ENCODE measurements around the gene RNF167. TPM values are rescaled to one million over a fixed set of nuclear protein-coding genes. Genes with fewer than 3 reads are reported as not detected.

RNF167 gene
- total and polyA plus RNA-seq, 2 of the 8 experiments (the other 6 are each of a cell fraction or from before 2014, with no cell fraction given), result 140 to 281 TPM

- peaks cover 0 to 16% of the 10 kb centered on the region in 2 experiments; a peak in 2 of 4 replicates for H3K79me2 ChIP-seq (ENCODE audit: control insufficient read depth in 1 of 2, insufficient read depth in 2 of 2, low read length in 2 of 2)
- H4K20me1 ChIP-seq (replicated peaks in 1 of 2; ENCODE audit: control insufficient read depth in 1 of 2, insufficient read depth in 2 of 2, low read length in 2 of 2), result peaks cover 2 to 9% of the 10 kb centered on the region in 2 experiments
- peak overlapping the region; percentile 75 for H3K56ac ChIP-seq (replicated peaks; ENCODE audit: insufficient read length, low read depth, low read length)
- FAIRE-seq (no peak), DNase-seq (ENCODE audit: low read depth in 1 of 2, low spot score in 2 of 2) (peak in 1 of 2 experiments; percentile 72)
- H2AFZ ChIP-seq (ENCODE audit: low read length), result no peak overlapping the region
- peak overlapping the region; percentile 95 for H4K5ac ChIP-seq (ENCODE audit: insufficient read length, low read depth, low read length)
- peak overlapping the region; percentile 48; the same call in 1 of the 2 replicates for H2BK20ac ChIP-seq (ENCODE audit: low read length)
- H2BK12ac ChIP-seq (ENCODE audit: low read depth, low read length), result peak overlapping the region; percentile 99
- ChIA-PET POLR2A (ENCODE audit: partially characterized antibody) (interaction anchor here (0.7 to 32.4 kb wide), 15 partner anchors 10 to 107 kb away, joined by 3 to 987 read pairs (median 4); partner anchors contain the start of genes C17orf107, CAMTA2, ENO3 and INCA1), CTCF (ENCODE audit: partially characterized antibody) (interaction anchor here (1.0 to 7.3 kb wide), 6 partner anchors 9 to 60 kb away, joined by 3 to 41 read pairs (median 20); partner anchors contain the start of gene ENO3)
- H3K9me3 ChIP-seq (ENCODE audit: insufficient read depth in 2 of 2, low read depth in 1 of 2, low read length in 1 of 2), result no peaks in the 10 kb centered on the region
- peaks cover 3% of the 10 kb centered on the region; the same call in 1 of the 2 replicates for H3K79me1 ChIP-seq (ENCODE audit: low read depth, low read length)
- peak overlapping the region; percentile 71 to 90 (median 85) for H3K4me3 ChIP-seq (ENCODE audit: extremely low read depth in 1 of 4, insufficient read depth in 2 of 4, low read depth in 3 of 4, low read length in 4 of 4)
- peaks cover 19% of the 10 kb centered on the region; the same call in 1 of the 2 replicates for H3K23me2 ChIP-seq (ENCODE audit: low read depth, low read length)
- peak overlapping the region; percentile 99; the same call in 1 of the 2 replicates for H2BK15ac ChIP-seq (ENCODE audit: low read length)
- H3K23ac ChIP-seq (ENCODE audit: insufficient read length), result no peak overlapping the region
- peak overlapping the region; percentile 29 for H3K14ac ChIP-seq (ENCODE audit: insufficient read length)
- peak overlapping the region; percentile 93 for H3K18ac ChIP-seq (ENCODE audit: extremely low read depth, low read length)
- peak overlapping the region; percentile 86; the same call in 1 of the 2 replicates for H2AK5ac ChIP-seq (ENCODE audit: low read depth, low read length)
- H3K36me3 ChIP-seq (ENCODE audit: control insufficient read depth in 2 of 4, insufficient read depth in 4 of 4, low read length in 3 of 4), result peaks cover 0 to 11% (median 0%) of the 10 kb centered on the region in 4 experiments; a peak in 1 of 8 replicates
- H3K9ac ChIP-seq (replicated peaks in 1 of 4; ENCODE audit: extremely low read depth in 1 of 4, low read depth in 3 of 4, low read length in 3 of 4), result peak overlapping the region in 3 of 4 experiments; percentile 66 to 93 (median 77); a peak in 6 of 7 replicates
- H2BK5ac ChIP-seq (ENCODE audit: low read depth, low read length), result peak overlapping the region; percentile 96
- H4K91ac ChIP-seq (replicated peaks; ENCODE audit: insufficient read length, low read length), result peak overlapping the region; percentile 97
- H4K8ac ChIP-seq (ENCODE audit: extremely low read depth, insufficient read depth, low read length), result peak overlapping the region; percentile 75
- H3K27me3 ChIP-seq (replicated peaks in 1 of 4; ENCODE audit: control insufficient read depth in 3 of 4, extremely low read depth in 1 of 4, insufficient read depth in 3 of 4, low read length in 3 of 4), result peaks cover 0 to 11% (median 4%) of the 10 kb centered on the region in 4 experiments; a peak in 3 of 7 replicates
- H3K4ac ChIP-seq (replicated peaks; ENCODE audit: insufficient read length, low read depth, low read length), result peak overlapping the region; percentile 76
- H3K27ac ChIP-seq (ENCODE audit: low read depth, low read length), result peak overlapping the region; percentile 47; the same call in 1 of the 2 replicates
- peak overlapping the region; percentile 92 to 99 for H3K4me2 ChIP-seq (ENCODE audit: insufficient read depth in 1 of 2, low read depth in 2 of 2, low read length in 2 of 2)
- H3K4me1 ChIP-seq (replicated peaks in 1 of 4; ENCODE audit: control insufficient read depth in 3 of 4, insufficient read depth in 4 of 4, low read length in 3 of 4), result peaks cover 2 to 16% (median 9%) of the 10 kb centered on the region in 4 experiments
- H2BK120ac ChIP-seq (replicated peaks; ENCODE audit: low read depth, low read length), result no peak overlapping the region
- 6% methylated on average over 20 of the region's 23 CpGs; no CpG with 5 or more reads in 1 of the 2 experiments for WGBS, 2 experiments (ENCODE audit: extremely low coverage in 1 of 2, insufficient coverage in 1 of 2, insufficient read length in 1 of 2, insufficient replicate concordance in 2 of 2, low coverage in 1 of 2, low lambda C conversion rate in 2 of 2, missing lambda C conversion rate in 1 of 2)
- TF ChIP-seq SAP30 (IDR thresholded peaks at IDR 0.05; ENCODE audit: insufficient read depth, insufficient replicate concordance, low read length), result peak; percentile 49
- peak; percentile 28 to 39; a peak in 2 of 3 replicates for TF ChIP-seq POLR2A (IDR thresholded peaks at IDR 0.05; ENCODE audit: control extremely low read depth in 1 of 2, low read depth in 2 of 2, low read length in 2 of 2)
- no peak for TF ChIP-seq CTBP2 (IDR thresholded peaks at IDR 0.05; ENCODE audit: borderline replicate concordance, insufficient read depth, insufficient read length, low read length)
- peak; percentile 45 for TF ChIP-seq KDM4A (IDR thresholded peaks at IDR 0.05; ENCODE audit: low read depth, low read length, severe bottlenecking)
- TF ChIP-seq SIN3A (conservative IDR thresholded peaks at IDR 0.05 in 1 of 2, IDR thresholded peaks at IDR 0.05 in 1 of 2; ENCODE audit: low read depth in 1 of 2, low read length in 2 of 2), result 0 out of 4 replicates have a peak, but pooled peaks of 1 of the 2 experiments have one; percentile 57
- no peak for TF ChIP-seq TBP (IDR thresholded peaks at IDR 0.05; ENCODE audit: low read depth, low read length)
- TF ChIP-seq MAX (IDR thresholded peaks at IDR 0.05), result peak; percentile 45
- no peak for TF ChIP-seq CHD2 (IDR thresholded peaks at IDR 0.05; ENCODE audit: low read length)
- TF ChIP-seq RAD21 (IDR thresholded peaks at IDR 0.05 in 1 of 2, conservative IDR thresholded peaks at IDR 0.05 in 1 of 2; ENCODE audit: low read depth in 2 of 2, low read length in 2 of 2), result 0 out of 4 replicates have a peak, but pooled peaks of 1 of the 2 experiments have one; percentile 2
These were observed 28.5 kb downstream of the RNF167 start for GRCh38 chr17:4968486-4969046.
